Smooth muscle cell (in vitro differentiated cells): Measurements from ENCODE around the gene NOP16. TPM values are rescaled to one million over a fixed set of nuclear protein-coding genes. Genes with fewer than 3 reads are reported as not detected.

Source experiments
- DNase-seq: peaks from one replicate; lab custom pipeline; 2025; ENCODE audit not compliant: unreplicated experiment; lab: John Stamatoyannopoulos, UW
- H2AFZ ChIP-seq: fragments of 200-600 bp; sonication (generic); 2 replicates; pipeline ENCODE4 v1.6.0; 2016; ENCODE audit warnings: antibody characterized with exemption, low read depth, mild to moderate bottlenecking
- H3F3A ChIP-seq: fragments of 200-600 bp; sonication (generic); 2 replicates; pipeline ENCODE4 v1.6.0; 2017; ENCODE audit warnings: antibody characterized with exemption, low read depth
- H3K27ac ChIP-seq: fragments of 200-600 bp; sonication (generic); 2 replicates; pipeline ENCODE4 v1.5.1; 2016; ENCODE audit warnings: low read depth, mild to moderate bottlenecking
- H3K27me3 ChIP-seq: fragments of 200-600 bp; sonication (generic); 2 replicates; pipeline ENCODE4 v1.6.1; 2016; ENCODE audit warnings: low read depth, mild to moderate bottlenecking
- H3K36me3 ChIP-seq: fragments of 200-600 bp; sonication (generic); 2 replicates; pipeline ENCODE4 v1.5.1; 2016; ENCODE audit warnings: low read depth
- H3K4me1 ChIP-seq: fragments of 200-600 bp; sonication (generic); 2 replicates; pipeline ENCODE4 v1.5.1; 2016; ENCODE audit warnings: low read depth
- H3K4me2 ChIP-seq: fragments of 200-600 bp; sonication (generic); 2 replicates; pipeline ENCODE4 v1.6.0; 2016; ENCODE audit warnings: mild to moderate bottlenecking
- H3K4me3 ChIP-seq: fragments of 200-600 bp; sonication (generic); 2 replicates; pipeline ENCODE4 v1.5.1; 2016; ENCODE audit warnings: mild to moderate bottlenecking
- H3K79me2 ChIP-seq: fragments of 200-600 bp; sonication (generic); 2 replicates; pipeline ENCODE4 v1.6.0; 2016; ENCODE audit warnings: low read depth, mild to moderate bottlenecking
- H3K9ac ChIP-seq: fragments of 200-600 bp; sonication (generic); 2 replicates; pipeline ENCODE4 v1.6.0; 2016; ENCODE audit warnings: low read depth
- H3K9me3 ChIP-seq: fragments of 200-600 bp; sonication (generic); replicated peaks from 2 replicates; pipeline ENCODE4 v1.5.1; 2016; ENCODE audit warnings: low read depth
- H4K20me1 ChIP-seq: fragments of 200-600 bp; sonication (generic); 2 replicates; pipeline ENCODE4 v1.6.0; 2016; ENCODE audit warnings: low read depth
- WGBS: methylation state at CpG from one replicate; pipeline ENCODE4 v1.1.7; 2016; ENCODE audit warnings: low lambda C conversion rate; 5-methylcytosine and 5-hydroxymethylcytosine counted together
- polyA plus RNA-seq: library from polyadenylated mRNA; unstranded; fragments of >200 nt; fragmentation: Nextera tagmentation; extraction: Ambion mirVana; gene quantifications from 2 replicates; pipeline ENCODE4 v1.2.1, GENCODE V29; 2016
- total RNA-seq: library from RNA; depleted of rRNA; stranded (reverse); fragments of >200 nt; gene quantifications from 2 replicates; pipeline ENCODE4 v1.2.3, GENCODE V29; 2014
- TF ChIP-seq, protein P1 (sequence below): fragments of 200-600 bp; sonication (generic); IDR thresholded peaks from 2 replicates; pipeline ENCODE4 v1.5.1; 2017; ENCODE audit warnings: borderline replicate concordance, mild to moderate bottlenecking, antibody characterized with exemption; ENCODE audit not compliant: insufficient read depth, poor library complexity, severe bottlenecking

NOP16 gene
- total and polyA plus RNA-seq, 2 experiments from 2014 or later, result 10.7 to 27.9 TPM

- Histone ChIP-seq H3K27ac (no peak overlapping the region), H3K4me3 (no peak overlapping the region)
These were observed 46.3 kb downstream of the NOP16 start for GRCh38 chr5:176342158-176342483.

GRCh38 chr5:176341325-176342157 lies 46.9 kb downstream of the NOP16 start:
- Histone ChIP-seq H3K79me2 (no peaks in the 10 kb centered on the region), H3K27ac (no peak overlapping the region), H3F3A (no peaks in the 10 kb centered on the region), H3K36me3 (peaks cover 3% of the 10 kb centered on the region), H2AFZ (no peak overlapping the region), H3K4me3 (no peak overlapping the region), H3K27me3 (no peaks in the 10 kb centered on the region), H3K9ac (no peak overlapping the region), H3K9me3 (no peaks in the 10 kb centered on the region), H4K20me1 (no peaks in the 10 kb centered on the region), H3K4me1 (no peaks in the 10 kb centered on the region), H3K4me2 (no peak overlapping the region)
- DNase-seq, result no peak
- TF ChIP-seq, protein P1, sequence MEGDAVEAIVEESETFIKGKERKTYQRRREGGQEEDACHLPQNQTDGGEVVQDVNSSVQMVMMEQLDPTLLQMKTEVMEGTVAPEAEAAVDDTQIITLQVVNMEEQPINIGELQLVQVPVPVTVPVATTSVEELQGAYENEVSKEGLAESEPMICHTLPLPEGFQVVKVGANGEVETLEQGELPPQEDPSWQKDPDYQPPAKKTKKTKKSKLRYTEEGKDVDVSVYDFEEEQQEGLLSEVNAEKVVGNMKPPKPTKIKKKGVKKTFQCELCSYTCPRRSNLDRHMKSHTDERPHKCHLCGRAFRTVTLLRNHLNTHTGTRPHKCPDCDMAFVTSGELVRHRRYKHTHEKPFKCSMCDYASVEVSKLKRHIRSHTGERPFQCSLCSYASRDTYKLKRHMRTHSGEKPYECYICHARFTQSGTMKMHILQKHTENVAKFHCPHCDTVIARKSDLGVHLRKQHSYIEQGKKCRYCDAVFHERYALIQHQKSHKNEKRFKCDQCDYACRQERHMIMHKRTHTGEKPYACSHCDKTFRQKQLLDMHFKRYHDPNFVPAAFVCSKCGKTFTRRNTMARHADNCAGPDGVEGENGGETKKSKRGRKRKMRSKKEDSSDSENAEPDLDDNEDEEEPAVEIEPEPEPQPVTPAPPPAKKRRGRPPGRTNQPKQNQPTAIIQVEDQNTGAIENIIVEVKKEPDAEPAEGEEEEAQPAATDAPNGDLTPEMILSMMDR, result no peak
- WGBS, result 96% methylated on average over 2 of the region's 2 CpGs

More at GRCh38 chr5:176342158-176342483, 46.3 kb downstream of the NOP16 start:
- no peaks in the 10 kb centered on the region for H3K27me3 ChIP-seq
- DNase-seq, result no peak
- H3K4me2 ChIP-seq, result no peak overlapping the region
- H3F3A ChIP-seq, result no peaks in the 10 kb centered on the region
- H3K9ac ChIP-seq, result no peak overlapping the region
- WGBS, result 97% methylated on average over 1 of the region's 1 CpG
- H2AFZ ChIP-seq, result no peak overlapping the region
- TF ChIP-seq, protein P1, result no peak
- peaks cover 3% of the 10 kb centered on the region for H3K36me3 ChIP-seq
- H3K79me2 ChIP-seq, result no peaks in the 10 kb centered on the region
- no peaks in the 10 kb centered on the region for H3K4me1 ChIP-seq
- no peaks in the 10 kb centered on the region for H4K20me1 ChIP-seq
- H3K9me3 ChIP-seq, result no peaks in the 10 kb centered on the region

- 89% methylated on average over 5 of the region's 5 CpGs for WGBS
- H3K9ac ChIP-seq, result no peak overlapping the region
- no peaks in the 10 kb centered on the region for H3K27me3 ChIP-seq
- H3K4me3 ChIP-seq, result no peak overlapping the region
- no peak overlapping the region for H3K4me2 ChIP-seq
- H3K79me2 ChIP-seq, result no peaks in the 10 kb centered on the region
- no peaks in the 10 kb centered on the region for H3K9me3 ChIP-seq
- H3F3A ChIP-seq, result no peaks in the 10 kb centered on the region
- H3K36me3 ChIP-seq, result no peaks in the 10 kb centered on the region
- no peak for DNase-seq
- TF ChIP-seq, protein P1, result no peak
- H4K20me1 ChIP-seq, result no peaks in the 10 kb centered on the region
- no peak overlapping the region for H2AFZ ChIP-seq
- H3K4me1 ChIP-seq, result no peaks in the 10 kb centered on the region
- no peak overlapping the region for H3K27ac ChIP-seq
These were observed 49.1 kb downstream of the NOP16 start for GRCh38 chr5:176339304-176339703.

DNA sequence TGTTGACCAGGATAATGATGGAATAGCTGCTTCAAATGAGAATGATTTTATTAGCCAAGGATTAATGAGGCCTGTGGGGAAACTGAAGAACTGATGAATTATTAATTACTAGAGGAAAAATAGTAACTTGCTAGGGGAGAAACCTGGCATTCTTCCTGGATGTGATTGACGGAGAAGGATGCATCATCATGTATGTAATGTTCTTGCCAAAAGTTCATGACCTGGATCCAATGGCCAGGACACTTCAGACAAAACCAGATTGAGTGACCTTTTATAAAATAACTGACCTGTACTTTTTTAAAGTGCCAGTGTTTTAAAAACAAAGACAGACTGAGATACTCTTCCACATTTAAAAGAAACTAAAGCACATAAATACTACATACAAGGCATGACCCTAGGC lies 50.5 kb downstream of the NOP16 start:
- Histone ChIP-seq H3K9me3 (no peaks in the 10 kb centered on the region), H3F3A (no peaks in the 10 kb centered on the region), H4K20me1 (no peaks in the 10 kb centered on the region), H3K4me3 (no peak overlapping the region), H3K27me3 (no peaks in the 10 kb centered on the region), H3K27ac (no peak overlapping the region), H2AFZ (no peak overlapping the region), H3K79me2 (no peaks in the 10 kb centered on the region), H3K4me2 (no peak overlapping the region), H3K9ac (no peak overlapping the region), H3K4me1 (no peaks in the 10 kb centered on the region), H3K36me3 (no peaks in the 10 kb centered on the region)
- 94% methylated on average over 1 of the region's 1 CpG for WGBS
- no peak for DNase-seq
- TF ChIP-seq, protein P1, result no peak
